ENCODE measurements around the gene CKAP2L. TPM values are rescaled to one million over a fixed set of nuclear protein-coding genes. Genes with fewer than 3 reads are reported as not detected.

The CKAP2L gene
- total and polyA plus RNA-seq, 2 donors (not counting 1 experiment from before 2014, with no cell fraction given) = 3.0 to 4.4 TPM

GRCh38 chr2:112722816-112723546, 41.4 kb downstream of the CKAP2L start:
- no peaks in the 10 kb centered on the region for H3K9me3 ChIP-seq (ENCODE audit: control insufficient read depth, insufficient read depth, low read depth, low read length)
- H4K20me1 ChIP-seq (ENCODE audit: control insufficient read depth, extremely low read depth, insufficient read depth, low read length) = no peaks in the 10 kb centered on the region
- H3K4me2 ChIP-seq (ENCODE audit: extremely low read depth, insufficient read depth, low read length) = no peak overlapping the region
- H3K9ac ChIP-seq (ENCODE audit: insufficient read depth, low read length) = no peak overlapping the region
- no peak overlapping the region for H2AFZ ChIP-seq (ENCODE audit: low read length)
- peaks cover 2% of the 10 kb centered on the region for H3K4me1 ChIP-seq (ENCODE audit: control insufficient read depth, extremely low read depth, insufficient read depth, low read length)
- H3K4me3 ChIP-seq (replicated peaks in 1 of 4; ENCODE audit: control extremely low read depth in 1 of 4, insufficient read depth in 1 of 4, low read depth in 3 of 4, low read length in 4 of 4) = no peak overlapping the region
- no peak for TF ChIP-seq EZH2 (IDR thresholded peaks at IDR 0.05; ENCODE audit: low read length, missing control alignments)
- TF ChIP-seq, protein P1, sequence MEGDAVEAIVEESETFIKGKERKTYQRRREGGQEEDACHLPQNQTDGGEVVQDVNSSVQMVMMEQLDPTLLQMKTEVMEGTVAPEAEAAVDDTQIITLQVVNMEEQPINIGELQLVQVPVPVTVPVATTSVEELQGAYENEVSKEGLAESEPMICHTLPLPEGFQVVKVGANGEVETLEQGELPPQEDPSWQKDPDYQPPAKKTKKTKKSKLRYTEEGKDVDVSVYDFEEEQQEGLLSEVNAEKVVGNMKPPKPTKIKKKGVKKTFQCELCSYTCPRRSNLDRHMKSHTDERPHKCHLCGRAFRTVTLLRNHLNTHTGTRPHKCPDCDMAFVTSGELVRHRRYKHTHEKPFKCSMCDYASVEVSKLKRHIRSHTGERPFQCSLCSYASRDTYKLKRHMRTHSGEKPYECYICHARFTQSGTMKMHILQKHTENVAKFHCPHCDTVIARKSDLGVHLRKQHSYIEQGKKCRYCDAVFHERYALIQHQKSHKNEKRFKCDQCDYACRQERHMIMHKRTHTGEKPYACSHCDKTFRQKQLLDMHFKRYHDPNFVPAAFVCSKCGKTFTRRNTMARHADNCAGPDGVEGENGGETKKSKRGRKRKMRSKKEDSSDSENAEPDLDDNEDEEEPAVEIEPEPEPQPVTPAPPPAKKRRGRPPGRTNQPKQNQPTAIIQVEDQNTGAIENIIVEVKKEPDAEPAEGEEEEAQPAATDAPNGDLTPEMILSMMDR (conservative IDR thresholded peaks at IDR 0.05 in 1 of 2, IDR thresholded peaks at IDR 0.05 in 1 of 2; ENCODE audit: low read depth in 1 of 2, low read length in 2 of 2) = no peak
- H3K27ac ChIP-seq (ENCODE audit: insufficient read depth, low read length) = no peak overlapping the region
- DNase-seq (ENCODE audit: low read depth in 2 of 2) = no peak
- no peaks in the 10 kb centered on the region for H3K36me3 ChIP-seq (ENCODE audit: control insufficient read depth, insufficient read depth, low read length)
- peaks cover 4% of the 10 kb centered on the region for H3K27me3 ChIP-seq (ENCODE audit: control insufficient read depth, insufficient read depth, low read length)
- H3K79me2 ChIP-seq (ENCODE audit: control insufficient read depth, insufficient read depth, low read length) = no peaks in the 10 kb centered on the region

DNA sequence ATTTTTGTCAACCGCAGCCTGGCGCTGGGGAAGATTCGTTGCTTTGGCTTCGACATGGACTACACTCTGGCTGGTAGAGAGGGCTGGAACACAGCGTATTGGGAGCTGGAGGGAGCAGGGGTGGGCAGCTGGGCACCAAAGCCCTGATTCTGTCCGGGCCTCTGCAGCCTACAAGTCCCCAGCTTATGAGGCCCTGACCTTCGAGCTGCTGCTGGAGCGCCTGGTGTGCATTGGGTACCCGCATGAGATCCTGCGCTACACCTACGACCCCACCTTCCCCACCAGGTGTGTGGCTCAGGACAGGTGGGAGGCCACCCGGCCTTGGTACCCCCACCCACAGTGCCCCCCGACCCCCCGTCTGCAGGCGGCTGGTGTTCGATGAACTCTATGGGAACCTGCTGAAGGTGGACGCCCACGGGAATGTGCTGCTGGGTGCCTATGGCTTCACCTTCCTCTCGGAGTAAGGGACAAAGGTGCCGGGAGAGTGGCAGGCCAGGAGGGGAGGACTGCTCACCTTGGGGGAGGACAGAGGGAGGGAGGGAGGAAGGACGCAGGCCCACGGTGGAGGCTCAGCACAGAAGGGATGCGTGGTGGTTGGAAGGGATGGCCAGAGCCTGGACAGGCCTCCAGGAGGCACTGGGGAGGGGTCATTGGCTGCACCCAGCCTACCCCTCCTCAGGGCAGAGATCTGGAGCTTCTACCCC, 42.4 kb downstream of the CKAP2L start:
- Histone ChIP-seq H3K9me3 (ENCODE audit: control insufficient read depth, insufficient read depth, low read depth, low read length) (no peaks in the 10 kb centered on the region), H3K4me3 (replicated peaks in 1 of 4; ENCODE audit: control extremely low read depth in 1 of 4, insufficient read depth in 1 of 4, low read depth in 3 of 4, low read length in 4 of 4) (no peak overlapping the region), H3K27ac (ENCODE audit: insufficient read depth, low read length) (no peak overlapping the region), H3K9ac (ENCODE audit: insufficient read depth, low read length) (no peak overlapping the region), H3K4me2 (ENCODE audit: extremely low read depth, insufficient read depth, low read length) (no peak overlapping the region), H3K4me1 (ENCODE audit: control insufficient read depth, extremely low read depth, insufficient read depth, low read length) (peaks cover 2% of the 10 kb centered on the region), H3K79me2 (ENCODE audit: control insufficient read depth, insufficient read depth, low read length) (no peaks in the 10 kb centered on the region), H2AFZ (ENCODE audit: low read length) (no peak overlapping the region), H4K20me1 (ENCODE audit: control insufficient read depth, extremely low read depth, insufficient read depth, low read length) (no peaks in the 10 kb centered on the region), H3K36me3 (ENCODE audit: control insufficient read depth, insufficient read depth, low read length) (no peaks in the 10 kb centered on the region), H3K27me3 (ENCODE audit: control insufficient read depth, insufficient read depth, low read length) (peaks cover 4% of the 10 kb centered on the region)
- TF ChIP-seq, protein P1 (conservative IDR thresholded peaks at IDR 0.05 in 1 of 2, IDR thresholded peaks at IDR 0.05 in 1 of 2; ENCODE audit: low read depth in 1 of 2, low read length in 2 of 2) = no peak
- no peak for TF ChIP-seq EZH2 (IDR thresholded peaks at IDR 0.05; ENCODE audit: low read length, missing control alignments)
- DNase-seq (ENCODE audit: low read depth in 2 of 2) = no peak

DNA sequence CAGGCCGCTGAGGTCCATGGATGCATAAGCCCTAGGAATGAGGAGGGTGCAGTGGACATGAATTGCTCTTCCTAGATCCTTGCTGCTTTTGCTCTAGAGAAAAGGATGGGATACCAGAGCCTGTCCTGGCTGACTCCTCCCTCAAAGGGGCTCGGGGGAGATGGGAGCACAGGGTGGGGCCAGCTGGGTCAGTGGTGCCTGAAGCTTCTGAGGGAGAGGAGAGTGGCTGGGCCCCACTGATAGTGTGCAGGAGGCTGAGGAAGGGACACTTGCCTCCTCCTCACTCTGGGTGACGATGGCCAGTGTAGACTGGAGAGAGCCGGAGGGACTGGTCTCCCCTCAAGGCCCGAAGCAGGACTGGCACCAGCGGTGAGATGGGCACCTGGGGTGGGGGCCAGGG, 43.6 kb downstream of the CKAP2L start, which contains the start of gene NT5DC4:
Gene NT5DC4 (plus strand): TSS at position 236 of the 400 bp plus-strand sequence. CDS start 60 bp downstream, at position 296.
- no peak within 1 kb of the TSS for H2AFZ ChIP-seq (ENCODE audit: low read length)
- H3K4me2 ChIP-seq (ENCODE audit: extremely low read depth, insufficient read depth, low read length) = no peak within 1 kb of the TSS
- H4K20me1 ChIP-seq (ENCODE audit: control insufficient read depth, extremely low read depth, insufficient read depth, low read length) = no peaks in the 10 kb centered on the region
- no peaks in the 10 kb centered on the region for H3K36me3 ChIP-seq (ENCODE audit: control insufficient read depth, insufficient read depth, low read length)
- H3K4me1 ChIP-seq (ENCODE audit: control insufficient read depth, extremely low read depth, insufficient read depth, low read length) = no peaks in the 10 kb centered on the region
- TF ChIP-seq, protein P1 (conservative IDR thresholded peaks at IDR 0.05 in 1 of 2, IDR thresholded peaks at IDR 0.05 in 1 of 2; ENCODE audit: low read depth in 1 of 2, low read length in 2 of 2) = no peak
- TF ChIP-seq EZH2 (IDR thresholded peaks at IDR 0.05; ENCODE audit: low read length, missing control alignments) = no peak
- H3K79me2 ChIP-seq (ENCODE audit: control insufficient read depth, insufficient read depth, low read length) = no peaks in the 10 kb centered on the region
- H3K27ac ChIP-seq (ENCODE audit: insufficient read depth, low read length) = no peak within 1 kb of the TSS
- no peak within 1 kb of the TSS for H3K9ac ChIP-seq (ENCODE audit: insufficient read depth, low read length)
- no peak within 1 kb of the TSS for H3K4me3 ChIP-seq (replicated peaks in 1 of 4; ENCODE audit: control extremely low read depth in 1 of 4, insufficient read depth in 1 of 4, low read depth in 3 of 4, low read length in 4 of 4)
- peaks cover 4% of the 10 kb centered on the region for H3K27me3 ChIP-seq (ENCODE audit: control insufficient read depth, insufficient read depth, low read length)
- DNase-seq (ENCODE audit: low read depth in 2 of 2) = no peak
- H3K9me3 ChIP-seq (ENCODE audit: control insufficient read depth, insufficient read depth, low read depth, low read length) = no peaks in the 10 kb centered on the region
